Forelimb muscle (tissue), 1 donor: ENCODE results near the gene RDH14. TPM values are rescaled to one million over a fixed set of nuclear protein-coding genes. Genes with fewer than 3 reads are reported as not detected.

ENCODE experiments used
- DNase-seq: peaks from one replicate; pipeline ENCODE4 v3.0.0-alpha.2; 2013; ENCODE audit warnings: low read depth
- polyA plus RNA-seq: library from polyadenylated mRNA; unstranded; fragments of 120-200 nt; gene quantifications from one replicate; pipeline ENCODE4 v1.2.1, GENCODE V29; 2013; ENCODE audit not compliant: insufficient read length

The RDH14 gene
- polyA plus RNA-seq, 1 donor, result 25.2 TPM

DNA sequence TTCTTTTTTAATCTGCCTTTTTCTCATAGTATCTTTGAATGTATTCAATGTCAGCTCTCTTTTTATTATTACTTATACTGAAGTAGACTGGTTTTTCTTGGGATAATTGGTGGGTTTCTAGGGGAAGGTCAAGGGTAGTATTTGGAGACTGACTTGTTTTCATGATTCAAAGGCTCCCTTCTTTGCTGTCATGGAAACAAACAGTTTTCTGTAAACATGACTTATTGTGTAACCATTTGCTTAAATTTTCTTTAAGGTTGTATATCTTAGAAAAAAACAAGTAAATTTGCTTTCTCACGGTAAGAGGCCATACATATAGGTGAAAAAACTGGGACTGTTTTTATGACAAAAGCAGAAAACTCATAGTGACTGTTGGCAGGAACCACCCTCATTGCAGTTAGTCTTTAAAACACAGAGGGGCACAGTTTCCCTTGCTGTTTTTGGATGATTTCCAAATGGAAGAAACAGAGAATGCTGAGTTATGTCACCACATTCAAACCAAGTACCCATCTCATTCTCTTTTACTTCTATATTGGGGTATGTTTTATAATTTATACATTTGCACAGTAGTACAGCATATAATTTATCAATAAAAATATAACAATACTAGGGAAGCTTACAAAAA, 5.8 kb upstream of the RDH14 start:
- DNase-seq, result no peak

- DNase-seq, result no peak
Observed at GRCh38 chr2:18560797-18561085, 288 bp upstream of the RDH14 start.

GRCh38 chr2:18559531-18560030, 872 bp downstream of the RDH14 start:
- DNase-seq, result no peak

- no peak for DNase-seq
Observed at GRCh38 chr2:18558458-18558857, 2.0 kb downstream of the RDH14 start.

DNA sequence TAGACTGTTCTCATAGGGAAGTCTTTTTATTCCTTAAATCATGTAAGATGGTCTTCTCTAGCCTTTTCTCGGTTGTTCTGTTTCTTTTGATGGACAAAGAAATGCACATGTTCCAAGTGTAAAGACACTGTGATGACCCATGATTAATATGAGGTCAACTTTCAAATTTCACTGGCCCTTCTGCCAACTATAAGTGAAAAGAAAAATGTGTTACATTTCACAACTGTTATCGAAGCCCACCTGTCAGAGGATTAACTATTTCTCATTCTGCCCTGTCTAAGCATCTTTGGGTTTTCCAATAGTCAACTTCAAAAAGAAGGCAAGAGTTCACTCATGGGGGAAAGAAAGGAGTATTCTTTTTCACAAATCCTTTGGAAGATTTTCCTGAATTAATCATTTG, 3.3 kb downstream of the RDH14 start:
- DNase-seq, result no peak

- DNase-seq, result no peak
Observed at GRCh38 chr2:18552351-18553077, 7.9 kb downstream of the RDH14 start.

- no peak for DNase-seq
Observed at GRCh38 chr2:18551623-18552022, 8.8 kb downstream of the RDH14 start.

DNA sequence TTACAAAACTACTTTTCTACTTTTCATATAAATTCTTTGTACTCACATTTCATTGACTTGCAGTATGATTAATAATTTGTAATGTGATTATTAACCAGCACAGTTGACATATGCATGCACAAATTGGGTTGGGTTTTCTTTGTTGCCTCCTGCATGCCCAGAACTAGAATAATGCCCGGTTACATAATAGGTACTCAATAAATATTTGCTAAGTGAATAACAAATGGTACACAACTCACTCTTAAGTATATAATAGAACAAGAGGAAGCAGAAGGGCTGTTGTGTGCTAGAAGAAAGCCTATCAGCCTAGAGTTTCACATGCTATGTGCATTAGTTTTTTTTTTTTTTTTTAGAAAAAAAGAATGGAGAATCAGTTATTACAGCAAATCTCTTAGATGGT, 9.3 kb downstream of the RDH14 start:
- no peak for DNase-seq

DNA sequence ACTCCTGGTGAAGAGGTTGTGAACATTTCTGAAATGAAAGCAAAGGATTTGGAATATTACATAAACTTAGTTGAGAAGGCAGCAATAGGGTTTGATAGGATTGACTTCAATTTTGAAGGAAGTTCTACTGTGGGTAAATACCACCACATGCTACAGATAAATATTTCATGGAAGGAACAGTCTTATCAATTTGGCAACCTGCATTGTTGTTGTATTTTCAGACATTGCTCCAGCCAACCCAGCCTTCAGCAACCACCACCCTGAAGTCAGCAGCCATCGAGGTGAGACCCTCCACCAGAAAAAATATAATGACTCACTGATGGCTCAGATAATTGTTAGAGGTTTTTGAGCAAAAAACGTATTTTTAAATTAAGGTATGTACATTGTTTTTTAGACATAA, 10.0 kb downstream of the RDH14 start:
- no peak for DNase-seq

- no peak for DNase-seq
Observed at GRCh38 chr2:18549083-18549482, 11.4 kb downstream of the RDH14 start.

- DNase-seq, result no peak
Observed at GRCh38 chr2:18548621-18549020, 11.8 kb downstream of the RDH14 start.

DNA sequence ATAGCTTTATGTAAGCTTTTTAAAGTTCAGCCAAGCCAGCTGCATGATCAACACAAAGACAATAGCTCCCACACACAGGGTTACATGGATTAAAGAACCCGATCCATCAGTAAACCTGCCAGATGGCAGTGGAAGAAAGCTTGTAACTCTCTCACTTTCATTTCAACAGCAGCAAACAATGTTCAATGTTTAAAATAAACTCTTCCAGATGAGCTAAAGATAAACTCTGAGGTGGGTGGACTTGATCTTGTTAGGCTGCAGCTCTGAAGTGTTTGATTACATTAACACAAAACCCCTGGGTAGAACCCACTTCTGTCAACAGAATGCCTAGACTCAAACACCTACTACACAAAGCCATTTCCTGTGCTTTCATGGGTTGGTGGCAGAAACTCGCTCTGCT, 13.9 kb downstream of the RDH14 start:
- DNase-seq, result no peak

DNA sequence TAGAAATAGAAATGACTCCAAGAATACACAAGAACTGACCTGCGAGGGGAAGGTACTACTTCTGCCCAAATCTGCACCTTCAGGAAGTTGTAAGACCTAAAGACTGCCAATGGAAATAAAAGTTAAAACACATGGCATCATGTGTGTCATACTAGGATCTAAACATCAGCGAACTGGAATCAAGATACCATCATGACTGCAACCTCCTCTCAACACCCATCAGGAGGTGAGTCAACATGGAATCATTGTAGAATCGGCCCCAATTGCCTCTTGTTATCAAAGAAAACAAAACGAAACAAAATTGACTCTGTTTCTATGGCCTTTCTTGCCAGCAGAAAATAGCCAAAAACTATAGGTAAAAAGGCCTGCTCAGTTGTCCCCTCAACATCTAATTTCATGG, 15.1 kb downstream of the RDH14 start:
- DNase-seq, result no peak

DNA sequence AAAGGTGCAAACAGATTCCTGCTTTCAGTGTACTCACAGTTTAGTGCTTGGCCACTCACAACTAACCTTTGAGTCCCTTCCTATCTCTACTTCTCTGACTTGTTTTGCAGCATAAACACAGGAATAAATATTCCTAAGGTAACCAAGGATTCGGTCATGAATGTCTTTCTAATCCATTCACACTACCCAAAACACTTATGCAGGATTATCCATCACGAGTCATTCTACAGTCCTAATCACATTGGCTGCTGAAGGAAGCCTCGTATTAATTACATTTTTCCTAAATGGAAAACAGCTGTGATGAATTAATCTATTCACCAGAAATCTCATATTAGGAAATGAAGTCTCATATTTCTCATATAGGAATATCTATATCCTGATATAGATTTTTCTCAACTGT, 16.3 kb downstream of the RDH14 start:
- DNase-seq, result no peak

- DNase-seq, result no peak
Observed at GRCh38 chr2:18540872-18541271, 19.6 kb downstream of the RDH14 start.

DNA sequence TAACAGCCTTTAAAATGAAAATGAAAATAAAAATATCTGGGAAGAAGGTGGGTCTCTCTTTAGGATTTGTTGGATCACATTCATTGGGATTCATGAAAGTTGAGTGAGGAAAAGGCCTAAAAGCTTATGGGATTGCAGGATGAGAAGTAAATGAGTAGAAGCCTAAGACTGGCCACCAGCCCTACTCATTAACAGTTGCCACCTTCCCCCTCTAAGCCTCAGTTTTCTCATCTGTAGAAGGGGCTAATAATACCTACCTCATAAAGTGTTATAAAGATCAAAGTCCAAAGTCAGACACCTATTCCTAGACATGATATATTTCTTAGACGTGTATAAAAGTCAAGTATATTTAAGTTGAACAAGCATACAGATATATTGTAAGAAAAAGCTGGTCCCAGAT, 23.8 kb downstream of the RDH14 start:
- DNase-seq, result no peak

DNA sequence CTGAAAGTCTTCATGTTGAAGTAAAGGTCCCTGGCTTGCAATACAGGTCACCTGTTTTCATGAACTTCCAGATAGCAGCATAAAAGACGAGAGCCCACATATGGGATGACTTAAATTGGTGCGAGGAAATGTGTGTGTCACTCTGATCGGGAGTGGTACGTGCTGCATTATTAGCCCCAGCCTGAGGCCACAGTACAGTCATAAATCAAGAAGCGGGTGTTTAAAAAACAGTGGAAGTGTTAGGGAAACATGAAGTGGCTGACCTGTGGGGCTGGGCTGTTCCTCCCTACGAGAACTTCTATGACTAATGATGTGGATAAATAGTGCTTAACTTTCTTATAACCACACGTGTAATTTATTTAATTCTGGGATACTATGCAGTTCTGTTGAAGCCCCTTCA, 24.4 kb downstream of the RDH14 start:
- no peak for DNase-seq

- no peak for DNase-seq
Observed at GRCh38 chr2:18531194-18531593, 29.3 kb downstream of the RDH14 start.

GRCh38 chr2:18527822-18528221, 32.6 kb downstream of the RDH14 start:
- no peak for DNase-seq

DNA sequence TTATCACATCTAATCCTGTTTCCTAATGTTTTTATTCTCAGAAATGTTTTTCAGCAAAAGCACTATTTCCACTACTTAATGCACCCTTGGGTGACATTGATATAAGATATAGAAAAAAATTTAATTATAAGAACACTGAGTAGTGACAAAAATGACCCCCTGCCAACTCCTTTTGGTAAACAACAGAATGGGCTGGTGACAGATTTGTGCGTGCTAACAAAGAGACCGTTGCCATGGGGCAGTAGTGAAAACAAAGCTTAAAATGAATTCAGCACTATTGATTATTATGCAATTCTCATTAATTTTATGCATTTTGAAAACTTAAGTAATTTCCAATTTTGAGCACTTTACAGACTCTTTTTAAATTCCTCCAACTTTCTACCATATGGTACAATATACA, 33.1 kb downstream of the RDH14 start:
- no peak for DNase-seq

DNA sequence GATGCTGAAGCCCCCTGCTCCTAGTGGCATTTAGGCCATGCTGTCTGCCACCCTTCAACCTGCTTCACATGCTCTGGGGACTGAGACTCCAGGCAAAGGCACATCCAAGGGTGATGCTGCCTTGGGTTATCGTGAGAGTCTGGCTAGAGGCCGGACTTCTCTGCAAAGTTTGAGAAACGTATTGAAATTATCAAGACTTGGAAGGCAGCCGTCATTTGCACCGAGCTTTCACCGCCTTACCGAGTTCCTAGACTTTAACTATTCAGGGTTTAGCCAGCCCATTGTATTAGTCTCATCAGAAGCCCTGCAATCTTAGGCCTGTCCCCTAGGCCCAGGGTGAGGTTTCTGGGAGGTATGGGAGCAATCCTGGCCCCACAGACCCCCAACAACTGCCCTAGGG, 34.0 kb downstream of the RDH14 start:
- DNase-seq, result no peak

DNA sequence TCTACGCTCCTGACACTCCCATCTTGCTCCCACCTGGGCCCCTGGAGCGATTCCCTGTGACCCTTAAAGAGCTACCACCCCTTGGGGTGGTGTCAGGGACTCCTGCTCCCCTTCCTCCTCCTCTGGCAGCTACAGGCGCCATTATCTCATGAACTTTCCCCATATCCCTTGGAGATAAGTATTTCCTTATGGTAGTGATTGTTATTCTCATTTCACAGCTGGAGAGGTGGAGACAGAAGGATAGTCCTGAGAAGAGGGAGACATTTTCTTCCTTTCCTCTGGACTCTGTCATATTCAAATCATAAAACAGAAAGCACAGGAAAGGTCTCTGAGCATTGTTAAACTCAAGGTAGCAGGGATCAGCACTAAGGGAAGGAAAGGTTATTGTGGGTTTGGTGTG, 34.6 kb downstream of the RDH14 start:
- no peak for DNase-seq

DNA sequence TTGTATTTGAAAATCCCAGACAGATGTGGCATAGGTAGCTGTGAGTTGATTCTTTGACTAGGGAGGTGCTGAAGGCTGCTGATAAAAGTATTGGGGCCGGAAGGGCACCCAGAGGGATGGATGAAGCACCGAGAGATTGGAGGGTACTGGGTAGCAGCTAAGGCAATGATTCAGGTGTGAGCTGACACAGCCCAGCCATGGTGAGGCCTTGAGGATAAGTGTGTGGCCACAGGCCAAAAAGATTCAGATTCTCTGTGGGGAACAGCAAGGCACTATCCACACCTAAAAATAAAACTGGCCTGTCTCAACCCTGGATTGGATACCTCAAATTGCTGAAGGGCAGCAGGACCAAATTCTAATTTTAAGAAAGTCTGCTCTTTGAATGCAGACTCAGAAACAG, 35.2 kb downstream of the RDH14 start:
- no peak for DNase-seq
